Right ventricle myocardium inferior (tissue), 1 donor: ENCODE results near the gene EZR. TPM values are rescaled to one million over a fixed set of nuclear protein-coding genes. Genes with fewer than 3 reads are reported as not detected.

ENCODE experiments used
- ATAC-seq: fragments of 200-7000 bp; cut with Tn5 transposase; one replicate; pipeline ENCODE4 v1.9.1; 2020; ENCODE audit warnings: mild to moderate bottlenecking, moderate library complexity
- DNase-seq: peaks from one replicate; pipeline ENCODE4 v3.0.0; 2021; ENCODE audit errors: missing footprints
- intact Hi-C: fragments of 100-400 bp; cut with DNase I; formaldehyde crosslinking; loops from one replicate; pipeline ENCODE4 v1.11.0; 2022
- long read RNA-seq: library from polyadenylated mRNA; unstranded; transcript quantifications from one replicate; pipeline ENCODE4 v2.0.0, GENCODE V29; 2021
- total RNA-seq: library from RNA; stranded (reverse); fragmentation: NEBNext Ultra II Directional; extraction: Animal tissue kit (Norgen Biotek cat#: 25700); gene quantifications from one replicate; pipeline ENCODE4 v1.2.1, GENCODE V29; 2021
- donor health status: DM: no; HTN: yes; CAD: no; lungs with severe emphysema.

Gene EZR
- 203 TPM for total RNA-seq
- long read RNA-seq, transcript EZR-201 (13 exons, 3,068 nt) = minor isoform, 82 of 277 reads
- long read RNA-seq, transcript EZR-202 (14 exons, 3,096 nt) = major isoform, 159 of 277 reads
- long read RNA-seq, partial matches to known transcripts = 25 of 277 reads
- long read RNA-seq, other reads (novel, unspliced or antisense) = 11 of 277 reads

DNA sequence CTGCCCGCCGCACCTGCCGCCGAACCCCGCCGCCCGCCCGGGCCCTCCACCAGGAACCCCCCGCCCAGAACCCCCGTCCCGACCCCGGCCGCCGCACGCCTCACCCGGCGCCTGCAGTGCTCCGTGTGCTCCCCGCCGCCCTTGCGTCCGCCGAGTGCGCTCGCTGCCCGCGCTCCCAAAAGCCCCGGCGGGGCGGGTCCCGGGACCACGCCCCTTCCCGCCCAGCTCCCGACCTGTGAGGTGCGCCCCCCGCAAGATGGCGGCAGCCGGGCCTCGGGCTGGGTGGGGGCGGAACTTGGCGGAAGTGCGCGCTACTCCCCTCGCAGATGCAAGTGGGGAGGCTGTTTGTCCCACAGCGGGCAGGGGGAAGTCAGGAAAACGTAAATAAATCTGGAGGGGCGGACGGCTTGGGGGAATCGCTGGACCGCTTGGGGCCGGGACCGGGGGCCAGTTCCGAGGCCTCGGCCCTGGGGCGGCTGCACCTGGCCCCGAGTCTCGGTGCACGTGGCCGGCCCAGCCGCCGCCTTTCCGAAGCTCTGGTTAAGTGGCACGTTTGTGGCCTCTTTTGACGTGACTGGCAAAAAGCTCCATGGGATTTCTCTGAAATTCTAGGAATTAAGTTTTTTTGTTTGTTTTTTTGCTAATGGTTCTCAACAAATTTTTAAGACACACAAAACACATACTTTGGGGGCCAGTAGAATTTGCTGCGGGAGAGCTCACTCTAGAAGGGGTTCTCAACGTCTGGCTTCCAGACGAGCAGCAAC lies at the start of gene EZR:
Gene EZR (minus strand): TSS at position 156 of the 764 bp plus-strand sequence. CDS start 1,275 bp downstream, outside the sequence.
- peak; percentile 81 for ATAC-seq
- intact Hi-C loops = loop anchor here (5.0 kb wide), 3 partner anchors 48 to 153 kb away; no protein-coding TSS in a partner anchor
- DNase-seq = peak; percentile 87

GRCh38 chr6:158868122-158868480 lies 48.9 kb upstream of the EZR start:
- intact Hi-C loops = loop anchor here (5.0 kb wide), 1 partner anchor 51 kb away; the partner anchor contains the start of gene EZR
- ATAC-seq = no peak

DNA sequence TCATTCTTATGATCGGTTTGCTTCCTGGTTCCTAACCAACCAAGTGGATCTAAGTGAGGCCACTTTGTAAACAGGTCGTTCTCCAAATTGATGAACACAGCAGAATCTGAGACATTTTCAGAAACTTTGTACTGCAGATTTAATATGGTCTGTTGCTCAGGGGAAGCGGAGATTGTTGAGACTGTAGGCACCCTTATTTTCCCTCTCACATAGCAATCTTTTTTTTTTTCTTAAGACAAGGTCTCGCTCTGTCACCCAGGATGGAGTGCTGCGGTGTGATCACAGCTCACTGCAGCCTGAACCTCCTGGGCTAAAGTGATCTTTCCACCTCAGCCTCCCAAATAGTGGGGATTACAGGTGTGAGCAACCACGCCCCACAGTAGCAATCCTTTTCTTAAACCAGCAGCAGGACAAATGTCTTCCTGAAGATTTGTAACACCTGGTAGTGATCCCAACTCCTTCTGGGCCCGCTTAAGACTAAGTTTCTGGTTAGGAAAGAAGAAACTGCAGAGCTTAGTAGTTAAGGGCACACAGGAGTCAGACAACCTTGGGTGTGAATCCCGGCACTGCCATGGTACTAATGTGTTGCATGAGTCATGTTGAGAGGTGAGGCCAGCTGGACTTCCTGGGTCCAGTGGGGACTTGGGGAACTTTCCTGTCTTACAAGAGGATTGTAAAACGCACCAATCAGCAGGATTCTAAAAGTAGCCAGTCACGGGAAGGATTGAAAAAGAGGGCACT lies 48.4 kb upstream of the EZR start:
- intact Hi-C loops = loop anchor here (5.0 kb wide), 1 partner anchor 50 kb away; the partner anchor contains the start of gene EZR
- no peak for ATAC-seq
- no peak for DNase-seq

More at GRCh38 chr6:158868122-158868480, 48.9 kb upstream of the EZR start:
- DNase-seq = no peak

- DNase-seq (no peak), ATAC-seq (no peak)
- intact Hi-C loops = loop anchor here (5.0 kb wide), 1 partner anchor 48 kb away; the partner anchor contains the start of gene EZR
These were observed 46.6 kb upstream of the EZR start for GRCh38 chr6:158865769-158866168.

DNA sequence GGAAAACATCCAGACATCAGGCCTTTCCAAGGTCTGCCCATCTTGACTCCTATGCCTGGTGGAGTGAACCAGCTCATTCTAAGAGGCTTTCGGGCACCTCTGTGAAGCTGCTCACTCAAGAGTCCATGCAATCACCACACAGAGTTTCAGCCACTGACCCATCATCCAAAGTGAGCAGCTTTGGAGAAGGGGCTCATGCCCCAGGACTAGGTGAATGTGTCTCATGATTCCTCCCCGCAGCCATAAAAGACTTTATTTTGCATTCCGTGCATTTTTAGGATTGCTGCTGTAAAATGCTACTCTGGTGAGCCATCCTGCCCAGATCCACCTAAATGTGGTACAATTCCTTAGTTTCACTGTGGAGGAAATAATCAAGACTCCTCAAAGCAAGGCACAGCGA lies 44.5 kb upstream of the EZR start:
- intact Hi-C loops = no loop called here
- no peak for ATAC-seq
- DNase-seq = no peak

DNA sequence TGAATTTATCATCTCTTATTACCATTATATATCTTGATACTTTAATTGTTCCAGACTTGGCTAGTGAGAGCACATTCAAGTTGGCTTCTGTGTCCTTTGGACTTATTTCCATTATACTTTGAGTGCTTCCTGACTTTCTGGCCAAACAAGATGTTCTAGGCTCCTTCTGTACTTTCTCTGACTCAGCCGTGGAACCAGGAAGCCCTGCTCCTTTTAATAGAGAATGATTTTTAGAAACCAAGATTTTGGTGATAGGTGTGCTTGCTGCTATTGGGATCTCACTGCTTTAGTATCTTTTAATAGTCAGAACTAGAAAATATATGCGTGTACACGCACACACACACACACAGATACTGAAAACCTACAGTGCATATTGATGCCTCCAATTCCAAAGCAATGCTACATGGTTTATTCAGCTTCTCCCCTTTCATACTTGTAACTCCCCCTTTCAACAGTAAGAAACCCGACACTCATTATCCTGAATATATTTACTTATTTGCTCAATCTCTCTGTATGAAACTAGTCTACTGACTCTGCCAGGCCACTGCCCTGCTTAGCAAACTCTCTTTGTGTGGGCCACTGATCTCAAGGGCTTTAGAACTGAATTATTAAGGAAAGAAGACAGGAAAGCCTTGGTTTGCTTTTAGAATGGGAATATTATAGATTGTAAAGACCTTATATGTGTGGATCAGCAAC lies 42.7 kb upstream of the EZR start:
- DNase-seq = no peak
- ATAC-seq = no peak
- intact Hi-C loops = no loop called here

DNA sequence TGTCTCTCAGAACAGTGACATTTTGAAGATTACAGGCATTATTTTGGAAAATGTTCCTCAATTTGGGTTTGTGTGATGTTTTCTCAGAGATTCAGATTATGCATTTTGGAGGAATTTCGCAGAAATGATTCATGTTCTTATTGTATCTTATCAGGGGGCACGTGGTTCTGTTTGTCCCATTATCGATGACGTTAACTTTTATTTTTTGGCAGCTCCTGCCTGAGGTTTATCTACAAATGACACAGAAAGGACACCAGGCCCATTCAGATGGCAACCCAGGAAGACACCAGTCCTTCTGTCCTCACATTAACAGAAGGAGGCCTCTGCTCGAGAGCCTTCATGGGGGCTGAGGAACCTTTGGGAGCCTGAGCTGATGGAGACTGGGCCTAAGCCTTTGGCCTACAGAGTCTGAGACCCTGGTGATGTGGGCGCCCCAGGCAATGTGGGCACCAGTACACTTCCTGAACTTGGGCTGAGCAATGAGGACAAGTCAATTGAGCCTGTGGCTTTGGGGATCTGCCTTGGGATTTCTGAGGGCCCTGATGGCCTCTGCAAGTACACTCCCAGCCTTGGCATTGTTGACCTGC lies 41.2 kb upstream of the EZR start:
- intact Hi-C loops = no loop called here
- no peak for DNase-seq
- ATAC-seq = no peak

- ATAC-seq (peak; percentile 41), DNase-seq (no peak)
- intact Hi-C loops = no loop called here
These were observed 37.1 kb upstream of the EZR start for GRCh38 chr6:158856261-158856660.

GRCh38 chr6:158854214-158855101 lies 35.3 kb upstream of the EZR start:
- intact Hi-C loops = no loop called here
- no peak for DNase-seq
- no peak for ATAC-seq

DNA sequence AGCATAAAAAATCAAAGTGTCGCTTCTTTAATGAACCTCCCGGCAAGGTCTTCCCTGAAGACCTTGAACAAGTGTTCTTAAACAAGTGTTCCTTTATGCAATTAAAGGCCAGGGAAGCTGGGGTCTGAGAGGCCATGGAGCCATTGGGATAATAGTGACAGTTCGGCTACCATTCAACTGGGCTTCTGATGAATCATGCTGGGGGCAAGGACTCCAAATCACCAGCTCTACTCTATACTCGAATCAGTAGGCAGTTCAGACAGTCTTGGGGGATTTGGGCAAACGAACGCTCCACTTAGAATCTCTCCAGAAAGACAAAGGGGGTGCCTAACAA lies 34.7 kb upstream of the EZR start:
- DNase-seq = no peak
- intact Hi-C loops = no loop called here
- no peak for ATAC-seq

GRCh38 chr6:158853072-158853879 lies 34.1 kb upstream of the EZR start:
- intact Hi-C loops = no loop called here
- DNase-seq = peak; percentile 78
- ATAC-seq = peak; percentile 33

GRCh38 chr6:158852312-158853071 lies 33.3 kb upstream of the EZR start:
- no peak for DNase-seq
- ATAC-seq = no peak
- intact Hi-C loops = no loop called here

GRCh38 chr6:158850807-158851115 lies 31.6 kb upstream of the EZR start:
- intact Hi-C loops = no loop called here
- DNase-seq (no peak), ATAC-seq (no peak)

- no peak for DNase-seq
- intact Hi-C loops = no loop called here
- peak; percentile 56 for ATAC-seq
These were observed 31.0 kb upstream of the EZR start for GRCh38 chr6:158849899-158850806.

DNA sequence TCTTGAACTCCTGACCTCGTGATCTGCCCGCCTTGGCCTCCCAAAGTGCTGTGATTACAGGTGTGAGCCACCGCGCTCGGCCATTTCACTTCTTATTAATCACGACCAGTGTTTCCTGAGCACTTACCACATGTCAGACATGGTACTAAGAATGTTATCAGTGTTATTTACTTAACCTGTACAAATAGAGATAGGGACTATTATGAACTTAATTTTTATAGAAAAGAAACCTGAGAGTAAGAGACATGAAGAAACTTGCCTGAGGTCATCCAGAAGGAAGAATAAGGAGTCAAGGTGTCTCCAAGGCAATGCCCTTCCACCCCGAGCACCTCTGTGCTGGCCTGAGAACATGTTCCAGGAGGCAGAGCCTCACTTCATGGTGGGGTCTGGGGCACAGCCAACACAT lies 29.3 kb upstream of the EZR start:
- DNase-seq (no peak), ATAC-seq (no peak)
- intact Hi-C loops = no loop called here

DNA sequence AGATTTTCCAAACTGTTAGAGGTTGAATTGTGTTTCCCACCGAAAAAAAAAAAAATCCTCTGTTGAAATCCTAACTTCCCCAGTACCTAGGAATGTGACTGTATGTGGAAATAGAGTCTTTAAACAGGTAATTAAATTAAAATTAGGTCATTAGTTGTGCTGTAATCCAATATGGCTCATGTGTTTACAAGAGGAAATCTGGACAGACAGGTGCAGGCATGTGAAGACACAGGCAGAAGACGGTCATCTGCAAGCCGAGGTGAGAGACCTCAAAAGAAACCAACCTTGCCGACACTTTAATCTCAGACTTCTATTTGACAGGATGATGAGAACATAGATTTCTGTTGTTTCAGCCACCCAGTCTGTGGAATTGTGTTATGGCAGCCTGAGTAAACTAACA lies 28.6 kb upstream of the EZR start:
- intact Hi-C loops = no loop called here
- ATAC-seq (no peak), DNase-seq (no peak)
